ENCODE data around the gene SCGN.
"Not testable (repeated sequence)": the region's sequence is repeated elsewhere in the genome, so short reads cannot be mapped to it uniquely, and the experiment has no call there.

SCGN gene

GRCh38 chr6:25748601-25749517 lies 96.8 kb downstream of the SCGN start:
- 91 to 98% methylated on average over 9 to 12 of the region's 17 CpGs for WGBS, 2 experiments (ENCODE audit: insufficient coverage in 2 of 2)
- H3K9me3 ChIP-seq (ENCODE audit: control insufficient read depth, low read length); H3K4me3 ChIP-seq (ENCODE audit: extremely low read depth, insufficient read depth, low read length, poor library complexity, severe bottlenecking); H3K27ac ChIP-seq (ENCODE audit: low read depth, low read length, severe bottlenecking); H3K36me3 ChIP-seq (ENCODE audit: control insufficient read depth, insufficient read depth, low read length); H3K4me1 ChIP-seq (ENCODE audit: control insufficient read depth, insufficient read depth, low read length, poor library complexity, severe bottlenecking): not testable (repeated sequence)

GRCh38 chr6:25749837-25750236 lies 97.8 kb downstream of the SCGN start:
- WGBS, 2 experiments (ENCODE audit: insufficient coverage in 2 of 2) = 100% methylated on average over 1 of the region's 2 CpGs

GRCh38 chr6:25750906-25751305 lies 98.9 kb downstream of the SCGN start:
- Histone ChIP-seq H3K4me1 (ENCODE audit: control insufficient read depth, insufficient read depth, low read length, poor library complexity, severe bottlenecking) (no peaks in the 10 kb centered on the region), H3K27ac (ENCODE audit: low read depth, low read length, severe bottlenecking) (no peak overlapping the region), H3K4me3 (ENCODE audit: extremely low read depth, insufficient read depth, low read length, poor library complexity, severe bottlenecking) (no peak overlapping the region), H3K9me3 (ENCODE audit: control insufficient read depth, low read length) (no peaks in the 10 kb centered on the region), H3K36me3 (ENCODE audit: control insufficient read depth, insufficient read depth, low read length) (no peaks in the 10 kb centered on the region)
- WGBS, 2 experiments (ENCODE audit: insufficient coverage in 2 of 2) = no CpG with 5 or more reads among the region's 3 CpGs

More at GRCh38 chr6:25749837-25750236, 97.8 kb downstream of the SCGN start:
- Histone ChIP-seq H3K4me3 (ENCODE audit: extremely low read depth, insufficient read depth, low read length, poor library complexity, severe bottlenecking) (no peak overlapping the region), H3K36me3 (ENCODE audit: control insufficient read depth, insufficient read depth, low read length) (no peaks in the 10 kb centered on the region), H3K27ac (ENCODE audit: low read depth, low read length, severe bottlenecking) (no peak overlapping the region), H3K9me3 (ENCODE audit: control insufficient read depth, low read length) (no peaks in the 10 kb centered on the region), H3K4me1 (ENCODE audit: control insufficient read depth, insufficient read depth, low read length, poor library complexity, severe bottlenecking) (no peaks in the 10 kb centered on the region)
